ENCODE results near the gene USP53.
"Not testable (repeated sequence)": the region's sequence is repeated elsewhere in the genome, so short reads cannot be mapped to it uniquely, and the experiment has no call there.

GRCh38 chr4:119343293-119343692, 130.8 kb downstream of the USP53 start:
- not testable (repeated sequence) for TF ChIP-seq POLR2AphosphoS5, CTCF, POLR2A, EP300 (IDR thresholded peaks at IDR 0.05)

Measured in gastroesophageal sphincter (tissue), 3 donors.